NCI-H187 treated with DMSO at 0.1 percent for 48 hours (cell line): Measurements from ENCODE around the gene TPPP.
A peak's percentile ranks its signal among the peaks of the same experiment; 100 is the strongest.
"Not testable (repeated sequence)": the region's sequence is repeated elsewhere in the genome, so short reads cannot be mapped to it uniquely, and the experiment has no call there.

ENCODE experiments used
- DNase-seq: peaks from one replicate; lab custom pipeline; 2025; lab: John Stamatoyannopoulos, UW

Gene TPPP

DNA sequence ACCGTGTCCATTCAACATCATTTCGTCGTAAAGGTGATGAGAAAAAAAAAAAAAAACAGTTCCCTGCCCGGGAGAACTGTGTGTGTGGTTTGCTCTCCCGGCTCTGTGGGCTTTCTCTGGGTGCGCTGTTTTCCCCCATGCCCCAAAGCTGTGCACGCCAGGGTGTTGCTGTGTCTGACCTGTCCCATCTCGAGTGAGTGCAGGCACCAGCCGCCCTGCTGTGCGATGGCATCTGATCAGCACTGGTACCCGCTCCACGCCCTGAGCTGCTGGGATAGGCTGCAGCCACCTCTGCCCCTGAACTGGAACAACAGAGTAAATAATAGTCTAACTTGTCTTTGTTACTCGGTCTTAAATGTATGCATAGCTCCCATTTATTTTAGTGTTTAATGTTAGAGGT lies 47.7 kb downstream of the TPPP start:
- no peak for DNase-seq

DNA sequence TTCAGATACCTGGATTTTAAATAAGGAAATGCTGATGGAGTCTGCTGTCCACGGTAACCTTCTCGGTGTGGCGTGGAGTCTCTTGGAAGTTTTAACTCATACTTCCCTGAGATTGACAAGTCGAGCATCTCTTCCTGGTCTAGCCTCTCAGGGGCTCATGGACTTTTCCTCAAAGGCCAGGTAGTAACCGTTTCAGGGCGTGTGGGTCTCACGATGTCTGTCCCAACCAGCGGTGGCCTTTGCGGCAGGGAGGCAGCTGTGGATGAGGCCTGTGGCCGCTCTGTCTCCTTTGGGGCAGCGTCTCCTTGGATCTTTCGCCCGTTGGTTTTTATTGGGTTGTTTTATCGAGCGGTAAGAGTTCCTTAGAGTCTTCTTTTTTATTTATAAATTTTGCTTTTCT lies 48.2 kb downstream of the TPPP start:
- DNase-seq: no peak

DNA sequence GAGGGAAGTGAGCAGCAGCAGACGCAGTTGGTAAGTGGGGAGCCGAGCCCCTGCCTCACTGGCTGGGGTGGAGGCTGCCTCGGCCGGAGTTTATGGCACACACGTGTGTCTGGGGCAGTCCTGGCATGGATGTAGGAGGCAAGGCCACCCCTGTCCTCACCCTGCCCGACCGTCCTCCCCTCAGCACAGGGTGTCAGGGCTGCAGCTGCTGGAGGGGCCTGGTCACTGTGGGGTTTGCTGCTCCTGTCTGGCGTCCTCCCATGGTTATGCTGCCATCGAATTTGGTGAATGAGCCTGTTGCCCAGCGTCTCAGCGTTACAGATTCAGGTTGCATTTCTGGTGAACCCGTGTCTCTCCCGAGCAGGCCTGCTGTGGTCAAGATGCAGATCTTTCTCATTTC lies 48.6 kb downstream of the TPPP start:
- no peak for DNase-seq

DNA sequence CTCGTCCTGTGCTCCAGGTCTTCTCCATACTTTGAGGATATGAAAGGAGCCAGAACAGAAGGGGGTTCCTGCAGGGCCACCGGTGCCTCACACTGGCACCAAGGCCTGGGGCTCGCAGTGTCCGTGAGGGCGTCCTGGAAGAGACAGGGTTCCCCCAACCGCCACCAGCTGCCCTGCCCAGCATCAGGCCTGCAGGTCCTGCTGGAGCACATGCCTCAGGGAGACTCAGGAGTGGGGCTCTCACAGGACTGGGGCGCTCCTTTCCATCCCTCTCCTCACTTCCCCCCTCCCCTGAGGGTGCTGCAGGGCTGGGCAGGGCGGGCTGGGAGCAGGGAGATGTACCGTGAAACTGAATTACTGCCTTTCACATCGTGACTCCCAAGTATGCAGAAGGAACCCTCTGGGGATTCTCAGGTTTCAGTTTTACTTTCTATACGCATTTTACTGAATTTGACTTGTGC lies 49.3 kb downstream of the TPPP start:
- peak; percentile 79 for DNase-seq

DNA sequence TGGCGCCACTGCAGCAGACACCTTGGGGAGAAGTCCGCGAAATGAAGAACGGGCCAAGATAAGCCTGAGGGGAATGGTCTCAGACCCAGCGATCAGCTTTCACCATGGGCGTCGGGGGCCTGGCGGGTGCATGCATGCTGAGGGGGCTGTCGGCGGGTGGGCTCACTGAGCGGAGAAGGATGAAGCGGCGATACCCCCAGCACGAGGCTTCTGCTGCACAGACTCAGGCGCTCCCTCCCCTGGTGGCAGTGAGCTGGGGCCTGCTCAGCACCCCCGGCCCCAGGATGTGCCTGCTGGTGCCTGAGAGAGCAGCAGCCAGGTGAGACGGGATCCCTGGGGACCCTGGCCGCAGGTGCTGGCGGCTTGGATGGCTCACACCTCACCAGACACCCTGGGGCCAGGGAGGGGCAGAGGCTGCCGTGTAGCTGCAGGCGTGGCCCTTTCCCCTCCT lies 49.8 kb downstream of the TPPP start:
- peak; percentile 71 for DNase-seq

DNA sequence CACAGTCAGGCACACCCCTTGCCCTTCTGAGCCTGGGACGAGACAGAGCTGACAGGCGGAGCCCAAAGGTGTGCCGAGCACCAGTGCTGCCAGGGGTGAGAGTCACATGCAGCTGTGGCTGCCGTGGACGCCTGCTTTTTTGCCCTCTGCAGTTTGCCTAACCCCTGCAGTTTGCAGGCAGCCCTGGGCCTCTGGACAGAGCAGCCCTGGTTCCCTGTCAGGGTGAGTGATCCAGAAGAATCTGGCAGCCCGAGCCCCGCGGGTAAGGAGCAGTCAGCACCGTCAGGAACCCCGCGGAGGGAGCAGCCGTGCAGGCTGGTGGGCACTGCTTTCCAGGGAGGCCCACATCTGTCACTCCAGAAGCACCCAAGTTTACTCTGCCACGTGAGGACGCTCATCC lies 50.7 kb downstream of the TPPP start:
- no peak for DNase-seq

DNA sequence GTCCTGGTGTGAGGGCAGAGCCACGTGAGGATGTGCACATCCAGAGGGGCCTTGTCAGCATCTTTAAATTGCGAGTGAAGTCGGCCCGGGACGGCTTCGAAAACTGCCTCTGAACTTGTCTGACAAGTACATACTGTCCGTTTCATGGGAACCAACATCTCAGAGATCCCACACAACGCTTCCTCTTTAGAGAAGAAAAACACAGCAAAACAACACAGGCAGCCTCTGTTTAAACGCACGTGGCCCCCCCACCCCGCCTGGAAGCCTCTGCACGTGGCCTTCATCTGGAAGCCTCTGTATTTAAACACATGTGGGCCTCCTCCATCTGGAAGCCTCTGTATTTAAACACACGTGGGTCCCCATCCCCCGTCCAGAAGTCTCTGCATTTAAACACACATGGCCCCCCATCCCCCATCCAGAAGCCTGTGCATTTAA lies 51.8 kb downstream of the TPPP start:
- DNase-seq: no peak

DNA sequence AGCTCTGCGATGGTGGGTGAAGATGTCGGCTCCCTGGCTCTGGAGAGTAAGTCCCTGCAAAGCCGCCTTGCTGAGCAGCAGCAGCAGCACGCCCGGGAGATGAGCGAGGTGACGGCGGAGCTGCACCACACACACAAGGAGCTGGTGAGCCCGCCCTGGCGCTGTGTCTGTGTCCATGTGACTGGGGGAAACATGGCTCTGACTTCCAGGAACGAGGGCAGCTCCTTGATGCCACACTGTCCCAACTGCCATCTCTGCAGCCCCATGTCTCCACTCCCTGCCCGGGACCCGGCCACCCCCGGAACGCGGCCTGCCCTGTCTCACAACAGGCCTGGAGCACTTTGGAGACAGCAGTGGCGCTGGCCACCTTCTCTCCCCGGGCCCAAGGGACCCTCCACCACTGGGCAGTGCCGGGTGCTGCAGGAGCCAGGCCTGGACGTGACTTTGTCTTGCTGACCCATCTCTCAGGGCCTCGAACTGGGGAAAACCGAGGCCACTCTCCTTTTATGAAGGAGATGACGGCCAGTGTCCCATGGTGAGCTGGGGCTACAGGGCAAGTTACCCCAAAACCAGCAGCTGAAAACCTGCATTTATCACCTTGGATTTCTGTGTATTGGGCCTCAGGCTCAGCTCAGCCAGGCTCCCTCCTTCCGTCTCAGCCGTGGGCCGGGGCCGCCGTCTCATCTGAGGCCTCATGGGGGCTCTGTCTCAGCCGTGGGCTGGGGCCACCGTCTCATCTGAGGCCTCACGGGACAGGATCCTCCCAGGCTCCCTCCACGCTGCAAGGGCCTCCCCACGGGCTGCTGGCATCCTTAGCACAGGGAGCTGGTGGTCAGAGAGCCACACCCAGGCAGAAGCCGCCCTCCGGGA lies 52.5 kb downstream of the TPPP start:
- DNase-seq: no peak

DNA sequence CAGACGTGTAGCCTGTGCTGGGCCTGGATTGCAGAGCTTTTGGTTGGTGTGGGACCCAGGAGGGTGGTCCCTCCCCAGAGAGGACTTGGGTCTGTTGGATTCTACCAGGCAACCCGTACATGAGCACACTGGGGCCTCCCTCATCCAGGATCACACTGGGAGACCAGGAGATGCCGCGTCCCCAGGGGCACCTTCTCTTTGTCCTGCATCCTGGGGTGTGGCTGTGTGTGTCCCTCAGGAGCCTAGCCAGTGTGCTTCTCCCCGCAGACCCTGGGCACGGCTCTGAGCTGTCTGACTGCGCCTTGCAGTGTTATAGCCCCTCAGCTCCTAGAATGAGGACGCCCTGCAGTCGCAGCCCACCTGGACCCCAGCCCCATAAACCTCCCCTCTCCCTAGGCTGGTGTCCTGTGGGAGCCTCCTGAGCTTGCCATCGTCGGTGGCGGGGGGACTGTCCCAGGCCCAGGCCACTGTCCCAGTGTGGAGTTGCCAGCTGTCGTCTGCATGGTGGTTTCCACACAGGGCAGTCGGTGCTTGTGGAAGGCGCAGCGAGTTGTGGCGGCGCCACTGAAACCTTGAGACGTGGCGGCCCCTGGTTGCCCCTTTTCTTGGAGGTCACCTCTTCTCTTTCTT lies 53.5 kb downstream of the TPPP start:
- no peak for DNase-seq

DNA sequence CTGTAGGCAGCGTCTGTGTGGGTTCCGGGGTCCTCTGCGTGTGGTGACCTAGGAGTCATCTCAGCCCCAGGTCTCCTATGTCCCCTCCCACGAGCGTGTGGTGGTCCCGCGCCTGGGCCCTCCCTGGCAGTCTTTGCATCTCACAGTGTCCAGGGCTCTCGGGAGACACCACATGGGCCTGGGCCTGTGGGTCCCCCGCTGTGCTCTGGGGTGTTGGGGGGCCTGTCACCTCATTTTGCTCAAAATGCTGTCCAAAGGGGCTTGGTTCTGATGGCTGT lies 54.0 kb downstream of the TPPP start:
- DNase-seq: no peak

DNA sequence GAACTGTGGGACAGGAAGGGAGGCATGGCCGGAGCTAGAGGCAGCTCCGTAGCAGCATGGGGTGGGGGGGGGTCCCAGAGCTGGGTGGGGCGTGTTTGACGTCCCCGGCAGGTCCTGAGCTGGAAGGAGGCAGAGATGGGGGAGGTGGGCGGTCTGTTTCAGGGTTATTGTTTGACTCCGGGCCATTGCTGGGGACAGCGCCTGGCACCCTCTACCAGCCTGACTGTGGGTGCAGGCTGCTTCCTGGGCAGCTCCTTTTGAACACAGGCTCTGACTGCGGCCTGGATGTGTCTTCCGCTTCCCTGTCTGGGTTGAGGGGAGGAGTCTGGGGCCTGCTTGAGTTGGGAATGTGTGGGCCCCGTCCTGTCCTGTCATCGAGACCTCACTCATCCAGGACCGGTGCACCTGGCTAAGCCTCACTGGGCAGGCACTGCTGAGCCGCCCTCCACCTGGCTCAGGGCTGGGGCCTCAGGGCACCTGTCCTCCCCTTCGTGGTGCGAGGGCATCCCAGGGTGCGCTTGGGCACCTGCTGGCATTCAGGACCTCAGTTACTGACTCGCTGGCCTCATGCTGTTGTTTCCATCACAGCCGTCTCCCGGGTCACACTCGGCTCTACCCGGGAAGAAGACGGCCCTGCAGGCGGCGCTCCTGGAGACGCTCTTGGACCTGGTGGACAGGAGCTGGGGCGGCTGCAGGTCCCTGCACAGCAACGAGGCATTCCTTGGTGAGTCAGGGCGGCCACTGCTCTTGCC lies 54.5 kb downstream of the TPPP start:
- no peak for DNase-seq

DNA sequence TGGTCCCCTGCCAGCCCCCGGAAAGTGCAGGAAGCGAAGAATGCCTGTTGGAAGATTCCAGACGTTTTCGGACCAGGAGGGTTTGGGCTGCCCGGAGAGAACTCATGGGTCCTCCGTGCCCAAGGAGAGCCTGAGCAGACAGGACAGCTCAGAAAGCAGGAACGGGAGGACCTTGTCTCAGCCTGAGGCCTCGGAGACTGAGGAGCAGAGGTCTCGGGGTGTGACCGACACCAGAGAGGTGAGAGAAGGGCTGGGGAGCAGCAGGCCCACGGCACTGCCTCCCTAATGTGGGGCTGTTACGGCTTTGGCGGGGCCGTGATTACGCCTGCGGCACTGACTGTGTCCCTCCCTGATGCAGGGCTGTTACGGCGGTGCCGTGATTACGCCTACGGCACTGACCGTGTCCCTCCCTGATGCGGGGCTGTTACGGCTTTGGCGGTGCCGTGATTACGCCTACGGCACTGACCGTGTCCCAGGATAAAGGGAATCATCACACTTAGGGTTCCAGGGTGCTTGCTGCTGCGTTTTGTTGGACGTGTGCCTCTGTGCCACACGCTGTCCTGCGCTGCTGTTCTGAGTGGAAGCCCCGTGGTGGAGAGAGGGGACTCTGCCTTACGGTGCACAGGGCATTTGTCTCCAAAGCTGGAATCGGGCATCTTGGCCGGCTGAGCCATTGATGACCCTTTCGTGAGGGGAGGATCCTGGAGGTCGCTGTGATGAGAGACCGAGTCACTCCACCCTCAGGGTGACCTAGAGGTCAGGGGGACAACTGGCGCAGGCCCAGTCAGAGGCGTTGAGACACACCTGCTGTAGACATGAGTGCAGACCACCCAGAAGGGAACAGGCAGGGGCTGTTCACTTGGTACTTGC lies 55.3 kb downstream of the TPPP start:
- no peak for DNase-seq

DNA sequence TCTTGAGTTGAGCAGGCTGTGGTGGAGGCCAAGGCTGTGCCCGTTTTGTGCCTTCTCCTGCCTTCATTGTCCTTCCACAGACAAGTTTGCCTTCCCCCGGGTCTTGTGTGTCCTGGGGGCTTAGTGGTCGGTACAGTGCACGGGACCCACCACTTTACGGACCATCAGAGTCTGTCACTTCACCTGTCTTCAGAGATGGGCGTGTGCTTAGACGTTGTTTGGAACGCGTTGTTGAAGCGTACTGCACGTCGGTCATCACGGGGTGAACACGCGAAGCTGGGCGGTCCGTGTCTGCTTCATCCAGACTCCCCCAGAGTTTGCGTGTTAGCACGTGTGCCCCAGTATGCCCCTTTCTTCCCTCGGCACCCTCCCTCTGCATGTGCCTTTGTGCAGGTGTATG lies 56.2 kb downstream of the TPPP start:
- no peak for DNase-seq

DNA sequence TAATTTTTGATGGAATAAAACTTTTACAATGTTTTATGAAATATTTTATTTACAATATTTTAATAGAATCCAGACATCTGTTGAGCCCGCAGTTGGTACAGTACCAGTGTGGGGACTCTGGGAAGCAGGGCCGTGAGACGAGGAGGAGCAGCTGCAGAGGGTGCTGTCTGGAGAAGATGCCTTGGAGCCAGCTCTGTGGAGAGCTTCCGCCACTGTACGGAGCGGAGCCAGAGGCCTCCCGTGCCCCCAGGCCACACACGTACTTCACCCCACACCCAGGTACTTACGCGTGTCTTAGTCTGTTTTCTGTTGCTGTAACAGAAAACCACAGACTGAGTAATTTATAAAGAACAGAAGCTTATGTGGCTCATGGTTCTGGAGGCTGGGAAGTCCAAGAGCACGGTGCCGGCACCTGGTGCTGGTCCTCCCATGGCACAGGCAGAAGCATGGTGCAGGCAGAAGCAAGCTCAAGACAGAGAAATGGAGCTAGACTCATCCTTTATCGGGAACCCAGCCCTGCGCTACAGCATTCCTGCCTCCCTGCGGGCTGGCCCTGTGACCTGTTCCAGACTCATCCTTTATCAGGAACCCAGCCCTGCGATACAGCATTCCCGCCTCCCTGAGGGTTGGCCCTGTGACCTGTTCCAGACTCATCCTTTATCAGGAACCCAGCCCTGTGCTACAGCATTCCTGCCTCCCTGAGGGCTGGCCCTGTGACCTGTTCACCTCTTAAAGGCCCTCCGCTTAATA lies 57.7 kb downstream of the TPPP start:
- DNase-seq: no peak

DNA sequence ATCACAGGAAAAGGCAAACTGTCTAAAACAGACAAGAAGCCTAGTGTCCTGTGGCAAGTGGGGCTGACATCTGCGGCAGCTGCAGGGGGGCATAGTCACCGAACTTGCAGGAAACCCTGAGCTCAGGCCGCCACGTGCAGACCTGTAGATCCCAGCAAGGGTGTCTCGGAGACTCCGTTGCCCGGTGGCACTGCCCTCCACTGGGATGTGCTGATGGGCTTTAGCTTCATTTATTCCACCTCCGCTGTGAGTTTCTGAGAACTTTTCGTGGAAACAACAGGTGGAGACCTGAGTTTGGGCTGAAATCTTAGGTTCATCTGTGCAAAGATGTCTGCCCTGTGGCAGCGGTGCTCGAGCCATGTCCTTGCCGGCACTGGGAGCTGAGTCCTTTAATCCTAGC lies 59.0 kb downstream of the TPPP start:
- no peak for DNase-seq

DNA sequence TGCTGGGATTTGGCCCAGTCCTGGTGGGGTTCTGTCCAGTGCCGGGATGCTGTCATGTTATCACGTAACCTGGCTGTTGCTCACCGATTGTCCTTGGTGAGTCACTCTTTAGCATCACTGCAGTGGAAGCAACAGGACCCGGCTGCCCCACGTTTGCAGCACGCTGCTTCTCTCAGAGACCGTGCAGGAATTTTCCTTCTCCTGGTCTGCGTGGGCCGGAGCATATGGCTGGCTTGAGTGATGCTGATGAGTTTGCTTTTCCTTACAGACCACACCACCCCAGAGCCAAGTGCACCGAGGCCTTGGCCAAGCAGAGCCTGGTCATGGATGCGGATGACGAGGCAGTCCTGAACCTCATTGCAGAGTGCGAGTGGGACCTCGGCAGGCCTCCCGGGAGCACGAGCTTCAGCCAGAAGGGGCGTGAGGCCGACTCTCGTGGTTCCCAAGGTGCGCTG lies 59.6 kb downstream of the TPPP start:
- DNase-seq: no peak

DNA sequence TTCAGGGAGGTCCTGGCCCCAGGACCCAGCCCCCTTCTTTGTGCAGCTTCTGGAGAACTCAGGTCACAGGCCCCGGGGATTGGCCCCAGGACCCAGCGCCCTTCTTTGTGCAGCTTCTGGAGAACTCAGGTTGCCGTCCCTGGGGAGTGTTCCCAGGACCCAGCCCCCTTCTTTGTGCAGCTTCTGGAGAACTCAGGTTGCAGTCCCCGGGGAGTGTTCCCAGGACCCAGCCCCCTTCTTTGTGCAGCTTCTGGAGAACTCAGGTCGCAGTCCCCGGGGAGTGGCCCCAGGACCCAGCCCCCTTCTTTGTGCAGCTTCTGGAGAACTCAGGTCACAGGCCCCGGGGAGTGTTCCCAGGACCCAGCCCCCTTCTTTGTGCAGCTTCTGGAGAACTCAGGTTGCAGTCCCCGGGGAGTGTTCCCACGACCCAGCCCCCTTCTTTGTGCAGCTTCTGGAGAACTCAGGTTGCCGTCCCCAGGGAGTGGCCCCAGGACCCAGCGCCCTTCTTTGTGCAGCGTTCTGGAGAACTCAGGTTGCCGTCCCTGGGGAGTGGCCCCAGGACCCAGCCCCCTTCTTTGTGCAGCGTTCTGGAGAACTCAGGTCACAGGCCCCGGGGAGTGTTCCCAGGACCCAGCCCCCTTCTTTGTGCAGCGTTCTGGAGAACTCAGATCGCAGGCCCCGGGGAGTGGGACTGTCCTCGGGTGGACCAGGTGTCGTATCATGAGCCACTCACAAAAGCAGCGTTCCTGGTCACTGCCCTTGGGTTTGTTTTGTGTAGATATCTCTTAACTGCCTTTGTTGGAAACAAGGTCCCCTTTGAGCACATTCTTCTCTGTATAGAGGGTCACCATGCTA lies 64.6 kb downstream of the TPPP start:
- DNase-seq: not testable (repeated sequence)

DNA sequence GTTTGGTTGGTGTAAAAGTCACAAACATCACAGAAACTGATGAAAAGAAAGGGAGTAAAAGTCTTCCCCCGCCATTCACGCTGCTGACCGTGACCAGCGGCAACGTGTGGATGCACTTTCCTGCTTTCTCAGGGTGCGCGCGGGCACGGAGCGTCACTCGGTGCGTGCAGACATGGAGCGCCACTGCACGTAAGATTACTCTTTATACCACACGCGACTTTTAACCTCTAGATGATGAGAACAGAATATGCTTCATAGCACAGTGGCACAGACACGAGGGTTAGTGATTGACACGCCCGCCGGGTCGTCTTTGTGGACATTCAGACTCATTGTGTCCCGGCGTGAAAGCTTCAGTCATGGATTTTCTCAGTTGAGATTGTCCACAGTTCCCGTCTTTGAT lies 65.3 kb downstream of the TPPP start:
- DNase-seq: no peak

DNA sequence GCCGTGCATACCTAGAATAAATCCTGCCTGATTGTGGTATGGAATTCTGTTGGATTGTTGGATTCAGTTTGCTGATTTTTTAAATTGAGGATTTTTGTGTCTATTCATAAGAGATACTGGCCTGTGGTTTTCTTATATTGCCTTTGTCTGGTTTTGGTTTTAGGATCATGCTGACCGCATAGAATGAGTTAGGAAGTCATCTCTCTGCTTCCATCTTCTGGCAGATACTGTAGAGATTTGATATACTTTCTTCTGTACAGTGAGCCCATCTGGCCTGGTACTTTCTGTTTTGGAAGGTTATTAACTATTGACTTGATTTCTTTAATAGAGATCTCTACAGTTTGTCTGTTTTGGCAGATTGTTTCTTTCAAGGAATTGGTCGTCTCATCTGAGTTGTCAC lies 66.3 kb downstream of the TPPP start:
- DNase-seq: no peak

DNA sequence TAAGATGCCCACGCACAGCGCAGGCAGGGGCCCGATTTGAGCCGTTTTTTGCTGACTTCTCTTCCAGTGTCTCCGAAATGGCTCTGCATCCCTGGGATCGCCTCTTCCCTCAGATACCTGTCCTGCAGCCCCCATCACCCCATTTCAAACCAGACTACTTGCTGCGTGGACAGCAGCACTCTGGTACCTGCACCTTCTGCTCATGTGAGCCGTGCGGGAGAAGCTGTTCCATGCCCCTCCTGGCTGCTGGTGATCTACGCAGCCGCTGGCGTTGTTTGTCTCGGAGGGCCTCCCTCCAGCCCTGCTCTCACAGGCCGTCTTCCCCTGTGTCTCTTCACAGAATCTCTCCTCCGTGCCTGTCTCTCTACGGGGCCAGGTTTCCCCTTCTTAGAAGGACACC lies 67.6 kb downstream of the TPPP start:
- no peak for DNase-seq

DNA sequence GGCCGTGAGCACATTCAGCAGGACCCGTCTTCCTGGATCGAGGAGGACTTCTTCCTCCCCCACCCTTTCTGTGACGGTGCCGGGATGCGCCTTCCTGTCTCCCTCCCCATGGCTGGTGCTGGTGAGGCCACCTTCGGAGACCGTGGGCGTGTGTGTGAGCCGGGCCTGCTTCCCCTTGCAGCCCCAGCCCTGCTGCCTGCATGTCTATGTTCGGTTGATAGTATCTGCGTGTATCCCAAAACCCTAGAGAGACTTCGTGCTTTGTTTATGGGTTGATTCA lies 68.3 kb downstream of the TPPP start:
- no peak for DNase-seq
